ENCODE measurements around the gene RGPD4. TPM values are rescaled to one million over a fixed set of nuclear protein-coding genes. Genes with fewer than 3 reads are reported as not detected.

RGPD4 gene
- polyA plus RNA-seq, 1 donor from 2014 or later, result 0.26 TPM

GRCh38 chr2:107807988-107808387, 18.7 kb upstream of the RGPD4 start:
- no peaks in the 10 kb centered on the region for H4K20me1 ChIP-seq (ENCODE audit: insufficient read depth)
- H3K36me3 ChIP-seq (ENCODE audit: insufficient read depth, low read length), result no peaks in the 10 kb centered on the region
- no peaks in the 10 kb centered on the region for H3K9me2 ChIP-seq (ENCODE audit: insufficient read depth, low read length)
- H3K4me3 ChIP-seq (ENCODE audit: low read length), result no peak overlapping the region
- H3K4me2 ChIP-seq (ENCODE audit: low read length), result peak overlapping the region; percentile 20
- H3K9me3 ChIP-seq (ENCODE audit: low read length), result no peaks in the 10 kb centered on the region
- H2AFZ ChIP-seq (ENCODE audit: low read depth, low read length), result no peak overlapping the region
- no peaks in the 10 kb centered on the region for H3K79me2 ChIP-seq (replicated peaks; ENCODE audit: insufficient read depth, low read length)
- H3F3A ChIP-seq (ENCODE audit: insufficient read depth, low read length, poor library complexity, severe bottlenecking), result no peaks in the 10 kb centered on the region
- peak overlapping the region; percentile 18 for H3K27ac ChIP-seq (ENCODE audit: low read length)
- no peaks in the 10 kb centered on the region for H3K27me3 ChIP-seq (ENCODE audit: insufficient read depth, low read depth, low read length)
- TF ChIP-seq REST (IDR thresholded peaks at IDR 0.05; ENCODE audit: borderline replicate concordance) (peak; percentile 14), POLR2AphosphoS5 (IDR thresholded peaks at IDR 0.05) (peak; percentile 44), EP300 (conservative IDR thresholded peaks at IDR 0.05; ENCODE audit: poor library complexity, severe bottlenecking) (peak; percentile 90), CTCF (IDR thresholded peaks at IDR 0.05; ENCODE audit: poor library complexity, severe bottlenecking) (no peak), EZH2 (IDR thresholded peaks at IDR 0.05; ENCODE audit: borderline replicate concordance, insufficient read depth, low read length, poor library complexity, severe bottlenecking) (no peak)
- H3K9ac ChIP-seq (ENCODE audit: low read length), result no peak overlapping the region

GRCh38 chr2:107808959-107809358, 17.7 kb upstream of the RGPD4 start:
- Histone ChIP-seq H3K27me3 (ENCODE audit: insufficient read depth, low read depth, low read length) (no peaks in the 10 kb centered on the region), H4K20me1 (ENCODE audit: insufficient read depth) (no peaks in the 10 kb centered on the region), H3K27ac (ENCODE audit: low read length) (peak overlapping the region; percentile 14), H3K4me2 (ENCODE audit: low read length) (no peak overlapping the region), H3K9me2 (ENCODE audit: insufficient read depth, low read length) (no peaks in the 10 kb centered on the region), H3K9ac (ENCODE audit: low read length) (no peak overlapping the region), H3F3A (ENCODE audit: insufficient read depth, low read length, poor library complexity, severe bottlenecking) (no peaks in the 10 kb centered on the region), H3K9me3 (ENCODE audit: low read length) (no peaks in the 10 kb centered on the region), H3K36me3 (ENCODE audit: insufficient read depth, low read length) (no peaks in the 10 kb centered on the region), H2AFZ (ENCODE audit: low read depth, low read length) (no peak overlapping the region), H3K4me3 (ENCODE audit: low read length) (no peak overlapping the region), H3K79me2 (replicated peaks; ENCODE audit: insufficient read depth, low read length) (no peaks in the 10 kb centered on the region)
- TF ChIP-seq SMC3 (conservative IDR thresholded peaks at IDR 0.05; ENCODE audit: poor library complexity) (no peak), CTCF (IDR thresholded peaks at IDR 0.05; ENCODE audit: poor library complexity, severe bottlenecking) (no peak), EP300 (conservative IDR thresholded peaks at IDR 0.05; ENCODE audit: poor library complexity, severe bottlenecking) (no peak), POLR2AphosphoS5 (IDR thresholded peaks at IDR 0.05) (no peak), EZH2 (IDR thresholded peaks at IDR 0.05; ENCODE audit: borderline replicate concordance, insufficient read depth, low read length, poor library complexity, severe bottlenecking) (no peak), REST (IDR thresholded peaks at IDR 0.05; ENCODE audit: borderline replicate concordance) (no peak), MXI1 (conservative IDR thresholded peaks at IDR 0.05; ENCODE audit: poor library complexity, severe bottlenecking) (no peak), TAF1 (IDR thresholded peaks at IDR 0.05; ENCODE audit: low read depth) (no peak), RAD21 (conservative IDR thresholded peaks at IDR 0.05) (no peak)
